ENCODE measurements around the gene LSM10. TPM values are rescaled to one million over a fixed set of nuclear protein-coding genes. Genes with fewer than 3 reads are reported as not detected.

The LSM10 gene
- total and polyA plus RNA-seq, 9 of the 15 experiments (the other 6 are each of a cell fraction or from before 2014, with no cell fraction given) = 13.2 to 146 (median 68.9) TPM

GRCh38 chr1:36377791-36378492, 19.8 kb downstream of the LSM10 start (continued):
- TF ChIP-seq ZNF318 (IDR thresholded peaks at IDR 0.05; ENCODE audit: borderline replicate concordance in 1 of 2, low read depth in 1 of 2) = no peak
- no peak for TF ChIP-seq AFF4 (CRISPR knock-in tag; IDR thresholded peaks at IDR 0.05)
- no peak for TF ChIP-seq ZBTB49 (CRISPR knock-in tag; IDR thresholded peaks at IDR 0.05; ENCODE audit: borderline replicate concordance)
- no peak for TF ChIP-seq STAT5B (CRISPR knock-in tag; IDR thresholded peaks at IDR 0.05)
- TF ChIP-seq ETV1 (tag; conservative IDR thresholded peaks at IDR 0.05; ENCODE audit: low read depth) = peak; percentile 80
- TF ChIP-seq ATF3 (IDR thresholded peaks at IDR 0.05) = no peak
- no peak for TF ChIP-seq ATF3 (CRISPR knock-in tag; conservative IDR thresholded peaks at IDR 0.05)

All from K562 (cell line).